ENCODE results near the gene SLC51A.

DNA sequence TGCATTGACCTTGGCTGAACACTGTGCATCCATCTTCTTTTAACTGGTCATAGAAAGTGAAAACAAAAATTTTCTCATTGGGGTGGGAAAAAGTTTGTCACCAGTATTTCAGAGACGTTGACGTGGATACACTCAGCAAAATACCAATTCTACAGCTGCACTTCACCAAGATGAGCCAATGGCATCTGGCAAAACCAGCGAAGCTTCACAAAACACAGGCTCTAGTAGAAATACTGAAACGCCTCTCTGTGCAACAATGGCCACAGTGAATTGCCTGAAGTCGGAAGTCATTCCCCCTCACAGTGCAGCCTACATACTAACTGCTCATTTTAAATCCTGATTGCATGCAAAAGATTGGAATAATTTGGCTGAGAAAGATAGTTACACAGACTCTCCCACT is 54.2 kb downstream of the SLC51A start:
- TF ChIP-seq, protein P1, sequence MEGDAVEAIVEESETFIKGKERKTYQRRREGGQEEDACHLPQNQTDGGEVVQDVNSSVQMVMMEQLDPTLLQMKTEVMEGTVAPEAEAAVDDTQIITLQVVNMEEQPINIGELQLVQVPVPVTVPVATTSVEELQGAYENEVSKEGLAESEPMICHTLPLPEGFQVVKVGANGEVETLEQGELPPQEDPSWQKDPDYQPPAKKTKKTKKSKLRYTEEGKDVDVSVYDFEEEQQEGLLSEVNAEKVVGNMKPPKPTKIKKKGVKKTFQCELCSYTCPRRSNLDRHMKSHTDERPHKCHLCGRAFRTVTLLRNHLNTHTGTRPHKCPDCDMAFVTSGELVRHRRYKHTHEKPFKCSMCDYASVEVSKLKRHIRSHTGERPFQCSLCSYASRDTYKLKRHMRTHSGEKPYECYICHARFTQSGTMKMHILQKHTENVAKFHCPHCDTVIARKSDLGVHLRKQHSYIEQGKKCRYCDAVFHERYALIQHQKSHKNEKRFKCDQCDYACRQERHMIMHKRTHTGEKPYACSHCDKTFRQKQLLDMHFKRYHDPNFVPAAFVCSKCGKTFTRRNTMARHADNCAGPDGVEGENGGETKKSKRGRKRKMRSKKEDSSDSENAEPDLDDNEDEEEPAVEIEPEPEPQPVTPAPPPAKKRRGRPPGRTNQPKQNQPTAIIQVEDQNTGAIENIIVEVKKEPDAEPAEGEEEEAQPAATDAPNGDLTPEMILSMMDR (conservative IDR thresholded peaks at IDR 0.05 in 1 of 2, IDR thresholded peaks at IDR 0.05 in 1 of 2; ENCODE audit: extremely low read depth in 1 of 2, insufficient read depth in 1 of 2, low read depth in 1 of 2, low read length in 2 of 2), result no peak
- no peak for TF ChIP-seq EZH2 (IDR thresholded peaks at IDR 0.05; ENCODE audit: borderline replicate concordance, low read length)

Measured in mammary epithelial cell (primary cell).